Aorta (tissue), 5 donors: ENCODE data around the gene PHC2. TPM values are rescaled to one million over a fixed set of nuclear protein-coding genes. Genes with fewer than 3 reads are reported as not detected.

ENCODE experiments used
- ATAC-seq: fragments of 200-7000 bp; cut with Tn5 transposase; one replicate; pipeline ENCODE4 v1.9.1; 2022; ENCODE audit warnings: moderate library complexity; ENCODE audit not compliant: low FRiP score
- DNase-seq, 2 donors: peaks; one replicate each; pipeline ENCODE4 v3.0.0-alpha.2; 2020
- H3K27ac ChIP-seq, 2 donors: one replicate each; pipeline ENCODE4 v1.5.1; 2013; ENCODE audit warnings: low read length in 2 of 2, mild to moderate bottlenecking in 2 of 2, moderate library complexity in 2 of 2, control low read depth in 1 of 2, inconsistent platforms in 1 of 2, low read depth in 1 of 2
- H3K27me3 ChIP-seq, 2 donors: one replicate each; pipeline ENCODE4 v1.6.1; 2013; ENCODE audit warnings: control low read depth in 1 of 2, low read length in 1 of 2, mild to moderate bottlenecking in 1 of 2, moderate library complexity in 1 of 2; ENCODE audit not compliant: insufficient read depth in 2 of 2, control insufficient read depth in 1 of 2
- H3K36me3 ChIP-seq, 2 donors: one replicate each; pipeline ENCODE4 v1.6.1; 2013; ENCODE audit warnings: control low read depth in 1 of 2, low read length in 1 of 2, mild to moderate bottlenecking in 1 of 2; ENCODE audit not compliant: insufficient read depth in 2 of 2, control insufficient read depth in 1 of 2
- H3K4me1 ChIP-seq, 2 donors: one replicate each; pipeline ENCODE4 v1.6.1; 2013; ENCODE audit warnings: low read length in 2 of 2, control low read depth in 1 of 2, mild to moderate bottlenecking in 1 of 2, moderate library complexity in 1 of 2; ENCODE audit not compliant: insufficient read depth in 2 of 2, control insufficient read depth in 1 of 2
- H3K4me3 ChIP-seq, 2 donors: one replicate each; pipeline ENCODE4 v1.5.1; 2013; ENCODE audit warnings: low read length in 2 of 2, control low read depth in 1 of 2, mild to moderate bottlenecking in 1 of 2
- H3K9me3 ChIP-seq: one replicate; pipeline ENCODE4 v1.6.1; 2013; ENCODE audit warnings: mild to moderate bottlenecking, low read length; ENCODE audit not compliant: control insufficient read depth
- WGBS, 2 donors: extraction: QIAGEN DNeasy Blood & Tissue Kit; methylation state at CpG; one replicate each; pipeline ENCODE4 v1.1.7; 2013; 5-methylcytosine and 5-hydroxymethylcytosine counted together
- intact Hi-C, 2 donors: fragments of 100-400 bp; cut with DNase I; formaldehyde crosslinking; loops; one replicate each; pipeline versions ENCODE4 v1.14.2 to v1.15.0; 2022
- polyA plus RNA-seq, 2 donors: library from polyadenylated mRNA; stranded (reverse); fragments of 200-250 nt; gene quantifications; one replicate each; pipeline ENCODE4 v1.2.3, GENCODE V29; 2013
- total RNA-seq, 2 donors: library from RNA; stranded (reverse); fragmentation: NEBNext Ultra II Directional; extraction: Animal tissue kit (Norgen Biotek cat#: 25700); gene quantifications; one replicate each; pipeline ENCODE4 v1.2.1, GENCODE V29; 2021
- donor health status: healthy with polysubstance abuse.
- donor health status: Bipolar disorder and iron deficiency.
- donor health status: DM: no; HTN: no; CAD: no.
- donor health status: DM: no; HTN: no; CAD: no.
- donor health status: DM: yes; HTN: yes; CAD: no.

The PHC2 gene
- total and polyA plus RNA-seq, 4 donors, result 82.4 to 156 (median 107) TPM

- Histone ChIP-seq H3K36me3 (no peaks in the 10 kb centered on the region), H3K4me3 (no peak overlapping the region), H3K27me3 (no peaks in the 10 kb centered on the region), H3K27ac (no peak overlapping the region), H3K4me1 (peaks cover 0 to 2% of the 10 kb centered on the region in 2 donors), H3K9me3 (no peaks in the 10 kb centered on the region)
- ATAC-seq (no peak), DNase-seq (no peak)
- intact Hi-C loops, result no loop called here
- WGBS, 2 donors, result 92 to 93% methylated on average over 8 of the region's 8 CpGs
These were observed 39.4 kb downstream of the PHC2 start for GRCh38 chr1:33391343-33392078.

- Histone ChIP-seq H3K9me3 (no peaks in the 10 kb centered on the region), H3K27ac (no peak overlapping the region), H3K4me1 (peaks cover 0 to 2% of the 10 kb centered on the region in 2 donors), H3K36me3 (no peaks in the 10 kb centered on the region), H3K27me3 (no peaks in the 10 kb centered on the region), H3K4me3 (no peak overlapping the region)
- ATAC-seq, result no peak
- whole genome bisulfite sequencing, 2 donors, result 57 to 76% methylated on average over 2 of the region's 2 CpGs
- DNase-seq, result no peak
- intact Hi-C loops, result no loop called here
These were observed 40.4 kb downstream of the PHC2 start for GRCh38 chr1:33390542-33390941.

GRCh38 chr1:33388805-33389771 lies 41.8 kb downstream of the PHC2 start:
- Histone ChIP-seq H3K27ac (peak overlapping the region; percentile 1 to 38), H3K4me3 (no peak overlapping the region), H3K27me3 (no peaks in the 10 kb centered on the region), H3K9me3 (no peaks in the 10 kb centered on the region), H3K4me1 (peaks cover 0 to 2% of the 10 kb centered on the region in 2 donors), H3K36me3 (no peaks in the 10 kb centered on the region)
- 27 to 37% methylated on average over 9 of the region's 9 CpGs for WGBS, 2 donors
- no peak for ATAC-seq
- intact Hi-C loops, result no loop called here
- DNase-seq, result no peak

DNA sequence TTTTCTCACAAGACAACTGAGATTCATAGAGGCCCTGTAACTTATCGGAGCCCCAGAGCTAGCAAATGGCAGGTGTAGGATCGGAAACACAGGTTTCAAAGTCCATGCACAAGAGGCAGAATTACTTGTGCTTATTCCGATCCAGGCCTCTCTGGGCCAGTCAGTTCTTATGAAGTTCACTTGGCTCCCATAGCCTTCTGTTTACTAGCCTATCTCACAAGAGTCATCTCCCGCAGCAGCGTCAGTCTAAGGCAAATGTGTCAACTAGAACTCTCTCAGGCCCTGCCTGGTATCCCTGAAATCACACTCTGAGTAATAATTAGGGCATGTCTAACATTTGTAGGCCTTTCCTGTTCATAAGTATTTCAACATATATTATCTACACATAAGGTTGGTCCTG lies 43.3 kb downstream of the PHC2 start:
- intact Hi-C loops, result no loop called here
- Histone ChIP-seq H3K27ac (no peak overlapping the region), H3K36me3 (no peaks in the 10 kb centered on the region)

GRCh38 chr1:33385251-33385650 lies 45.6 kb downstream of the PHC2 start:
- H3K4me1 ChIP-seq, result peaks cover 2 to 4% of the 10 kb centered on the region in 2 donors
- no peak overlapping the region for H3K27ac ChIP-seq
- DNase-seq (no peak), ATAC-seq (no peak)
- 95% methylated on average over 6 of the region's 6 CpGs for WGBS, 2 donors
- intact Hi-C loops, result no loop called here
- H3K4me3 ChIP-seq, result no peak overlapping the region
- no peaks in the 10 kb centered on the region for H3K27me3 ChIP-seq
- H3K9me3 ChIP-seq, result no peaks in the 10 kb centered on the region
- H3K36me3 ChIP-seq, result no peaks in the 10 kb centered on the region

More for the DNA sequence above, 43.3 kb downstream of the PHC2 start:
- Histone ChIP-seq H3K9me3 (no peaks in the 10 kb centered on the region), H3K27me3 (no peaks in the 10 kb centered on the region), H3K4me1 (peaks cover 2 to 4% of the 10 kb centered on the region in 2 donors), H3K4me3 (no peak overlapping the region)
- WGBS, 2 donors, result 76 to 94% methylated on average over 5 of the region's 5 CpGs
- DNase-seq (no peak), ATAC-seq (no peak)

GRCh38 chr1:33384040-33384812 lies 46.7 kb downstream of the PHC2 start:
- WGBS, 2 donors, result 25 to 28% methylated on average over 7 of the region's 7 CpGs
- intact Hi-C loops, result no loop called here
- ATAC-seq (peak; percentile 28), DNase-seq (no peak)
- Histone ChIP-seq H3K27ac (no peak overlapping the region), H3K9me3 (no peaks in the 10 kb centered on the region), H3K36me3 (no peaks in the 10 kb centered on the region), H3K27me3 (no peaks in the 10 kb centered on the region), H3K4me1 (peaks cover 0 to 4% of the 10 kb centered on the region in 2 donors), H3K4me3 (no peak overlapping the region)

DNA sequence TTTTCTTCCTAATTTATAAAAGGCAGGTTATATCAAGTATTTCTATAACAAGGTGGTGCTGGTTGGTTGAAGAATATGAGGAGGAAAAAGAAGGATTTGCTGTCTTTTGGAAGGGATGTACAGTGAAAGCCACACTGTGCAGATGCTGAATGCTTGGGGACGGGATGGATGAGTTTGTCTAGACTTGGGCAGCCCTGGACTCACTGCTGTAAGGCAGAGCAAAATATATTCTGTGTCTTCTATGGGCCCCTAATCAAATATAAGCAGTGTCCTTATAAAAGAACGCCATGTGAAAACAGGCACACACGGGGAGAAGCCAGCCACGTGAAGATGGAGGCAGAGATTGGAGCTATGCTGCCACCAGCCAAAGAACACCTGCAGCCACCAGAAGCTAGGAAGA lies 47.4 kb downstream of the PHC2 start:
- no peak overlapping the region for H3K4me3 ChIP-seq
- intact Hi-C loops, result no loop called here
- 84% methylated on average over 4 of the region's 4 CpGs for WGBS, 2 donors
- ATAC-seq (no peak), DNase-seq (no peak)
- no peaks in the 10 kb centered on the region for H3K27me3 ChIP-seq
- H3K9me3 ChIP-seq, result no peaks in the 10 kb centered on the region
- no peaks in the 10 kb centered on the region for H3K36me3 ChIP-seq
- H3K4me1 ChIP-seq, result peaks cover 0 to 4% of the 10 kb centered on the region in 2 donors
- no peak overlapping the region for H3K27ac ChIP-seq

GRCh38 chr1:33382661-33383415 lies 48.1 kb downstream of the PHC2 start:
- Histone ChIP-seq H3K9me3 (no peaks in the 10 kb centered on the region), H3K27ac (no peak overlapping the region), H3K36me3 (no peaks in the 10 kb centered on the region), H3K4me1 (peaks cover 0 to 4% of the 10 kb centered on the region in 2 donors), H3K4me3 (no peak overlapping the region), H3K27me3 (no peaks in the 10 kb centered on the region)
- intact Hi-C loops, result no loop called here
- WGBS, 2 donors, result 79 to 87% methylated on average over 9 of the region's 9 CpGs
- no peak for DNase-seq
- no peak for ATAC-seq
